H1 (cell line): Measurements from ENCODE around the gene GALNT7. TPM values are rescaled to one million over a fixed set of nuclear protein-coding genes. Genes with fewer than 3 reads are reported as not detected.

Source experiments
- CTCF ChIA-PET: fragments of 300-600 bp; sonication (Branson Sonifier 250); formaldehyde crosslinking; loops from one replicate; lab custom pipeline; 2021; ENCODE audit not compliant: partially characterized antibody; lab: Charles Lee
- POLR2A ChIA-PET: fragments of 300-600 bp; sonication (Branson Sonifier 250); formaldehyde crosslinking; loops from one replicate; lab custom pipeline; 2021; ENCODE audit warnings: inconsistent platforms; ENCODE audit not compliant: partially characterized antibody; lab: Charles Lee
- DNase-seq, 2 experiments: peaks; one replicate each; pipeline versions ENCODE4 v3.0.0 to v3.0.0-alpha.2; 2010 to 2022; ENCODE audit warnings: low spot score in 2 of 2, low read depth in 1 of 2, mixed read lengths in 1 of 2
- FAIRE-seq: peaks from 2 replicates; lab custom pipeline; 2011; peaks lifted over from hg19 to GRCh38; lab: Jason Lieb, UNC
- H2AFZ ChIP-seq: 2 replicates; pipeline ENCODE4 v1.8.1; 2012; ENCODE audit warnings: low read length, inconsistent platforms
- H2AK5ac ChIP-seq: 2 replicates; pipeline ENCODE4 v1.6.1; 2013; ENCODE audit warnings: low read depth, low read length
- H2BK120ac ChIP-seq: replicated peaks from 2 replicates; pipeline ENCODE3; 2013; ENCODE audit warnings: low read depth, low read length, inconsistent platforms
- H2BK12ac ChIP-seq: 2 replicates; pipeline ENCODE4 v1.6.1; 2013; ENCODE audit warnings: low read depth, low read length
- H2BK15ac ChIP-seq: 2 replicates; pipeline ENCODE4 v1.6.1; 2013; ENCODE audit warnings: low read length
- H2BK20ac ChIP-seq: 2 replicates; pipeline ENCODE4 v1.6.1; 2013; ENCODE audit warnings: low read length
- H2BK5ac ChIP-seq: 2 replicates; pipeline ENCODE4 v1.6.1; 2013; ENCODE audit warnings: low read depth, low read length
- H3K14ac ChIP-seq: 2 replicates; pipeline ENCODE4 v1.6.1; 2013; ENCODE audit warnings: inconsistent platforms; ENCODE audit not compliant: insufficient read length
- H3K18ac ChIP-seq: 2 replicates; pipeline ENCODE4 v1.6.1; 2013; ENCODE audit warnings: low read length; ENCODE audit errors: extremely low read depth
- H3K23ac ChIP-seq: 2 replicates; pipeline ENCODE4 v1.6.1; 2013; ENCODE audit warnings: inconsistent platforms; ENCODE audit not compliant: insufficient read length
- H3K23me2 ChIP-seq: 2 replicates; pipeline ENCODE4 v1.6.1; 2013; ENCODE audit warnings: low read depth, low read length
- H3K27ac ChIP-seq: 2 replicates; pipeline ENCODE4 v1.6.1; 2011; ENCODE audit warnings: low read depth, low read length, inconsistent platforms
- H3K27me3 ChIP-seq, 4 experiments: replicated peaks in 1 of 4; 1 replicate in 1 of 4; 2 replicates in 3 of 4; pipeline versions ENCODE4 v1.6.1 to v1.8.1; 2011 to 2013; ENCODE audit warnings: low read length in 3 of 4, mild to moderate bottlenecking in 3 of 4, inconsistent platforms in 2 of 4, mixed read lengths in 2 of 4, moderate library complexity in 1 of 4; ENCODE audit not compliant: control insufficient read depth in 3 of 4, insufficient read depth in 3 of 4; ENCODE audit errors: extremely low read depth in 1 of 4
- H3K36me3 ChIP-seq, 4 experiments: 2 replicates each; pipeline versions ENCODE4 v1.6.1 to v1.8.1; 2011 to 2013; ENCODE audit warnings: mild to moderate bottlenecking in 4 of 4, low read length in 3 of 4, moderate library complexity in 2 of 4, control low read depth in 1 of 4, inconsistent platforms in 1 of 4; ENCODE audit not compliant: insufficient read depth in 4 of 4, control insufficient read depth in 2 of 4
- H3K4ac ChIP-seq: replicated peaks from 2 replicates; pipeline ENCODE3; 2013; ENCODE audit warnings: low read length, low read depth, mixed read lengths, inconsistent platforms; ENCODE audit not compliant: insufficient read length
- H3K4me1 ChIP-seq, 4 experiments: replicated peaks in 1 of 4; 1 replicate in 1 of 4; 2 replicates in 3 of 4; pipeline versions ENCODE4 v1.6.1 to v1.8.1; 2011 to 2013; ENCODE audit warnings: low read length in 3 of 4, inconsistent platforms in 2 of 4, mixed read lengths in 1 of 4; ENCODE audit not compliant: insufficient read depth in 4 of 4, control insufficient read depth in 3 of 4
- H3K4me2 ChIP-seq, 2 experiments: 2 replicates each; pipeline versions ENCODE4 v1.6.1 to v1.8.1; 2011 to 2013; ENCODE audit warnings: low read depth in 2 of 2, low read length in 2 of 2, control low read depth in 1 of 2, inconsistent platforms in 1 of 2, mild to moderate bottlenecking in 1 of 2; ENCODE audit not compliant: insufficient read depth in 1 of 2
- H3K4me3 ChIP-seq, 4 experiments: fragments of 200-600, 300-600 bp in 1 of 4; sonication (generic), shearing (Covaris generic), sonication (Bioruptor Twin) in 1 of 4; 2 replicates each; pipeline versions ENCODE4 v1.5.1 to v1.8.1; 2011 to 2016; ENCODE audit warnings: low read length in 4 of 4, low read depth in 3 of 4, control low read depth in 2 of 4, inconsistent platforms in 2 of 4, mild to moderate bottlenecking in 2 of 4, mixed read lengths in 1 of 4, moderate library complexity in 1 of 4; ENCODE audit not compliant: insufficient read depth in 2 of 4; ENCODE audit errors: extremely low read depth in 1 of 4
- H3K56ac ChIP-seq: replicated peaks from 2 replicates; pipeline ENCODE3; 2013; ENCODE audit warnings: low read depth, mild to moderate bottlenecking, mixed read lengths, low read length, inconsistent platforms; ENCODE audit not compliant: insufficient read length
- H3K79me1 ChIP-seq: 2 replicates; pipeline ENCODE4 v1.6.1; 2013; ENCODE audit warnings: low read depth, low read length, control low read depth
- H3K79me2 ChIP-seq, 2 experiments: 2 replicates each; pipeline versions ENCODE4 v1.6.1 to v1.8.1; 2012 to 2013; ENCODE audit warnings: low read length in 2 of 2, mild to moderate bottlenecking in 2 of 2, inconsistent platforms in 1 of 2; ENCODE audit not compliant: insufficient read depth in 2 of 2, control insufficient read depth in 1 of 2
- H3K9ac ChIP-seq, 4 experiments: replicated peaks in 1 of 4; 1 replicate in 1 of 4; 2 replicates in 3 of 4; pipeline versions ENCODE4 v1.6.1 to v1.8.1; 2011 to 2013; ENCODE audit warnings: low read depth in 3 of 4, low read length in 3 of 4, control low read depth in 2 of 4, mild to moderate bottlenecking in 2 of 4, moderate library complexity in 2 of 4, inconsistent platforms in 1 of 4; ENCODE audit errors: extremely low read depth in 1 of 4
- H3K9me3 ChIP-seq, 2 experiments: 2 replicates each; pipeline versions ENCODE4 v1.6.1 to v1.8.1; 2012 to 2013; ENCODE audit warnings: mild to moderate bottlenecking in 2 of 2, moderate library complexity in 2 of 2, control low read depth in 1 of 2, inconsistent platforms in 1 of 2, low read depth in 1 of 2, low read length in 1 of 2, mixed read lengths in 1 of 2; ENCODE audit not compliant: insufficient read depth in 2 of 2
- H4K20me1 ChIP-seq, 2 experiments: replicated peaks in 1 of 2; 2 replicates each; pipeline versions ENCODE3 to v1.8.1; 2011 to 2013; ENCODE audit warnings: inconsistent platforms in 2 of 2, low read length in 2 of 2, mild to moderate bottlenecking in 1 of 2; ENCODE audit not compliant: insufficient read depth in 2 of 2, control insufficient read depth in 1 of 2
- H4K5ac ChIP-seq: 2 replicates; pipeline ENCODE4 v1.6.1; 2013; ENCODE audit warnings: low read length, low read depth, mixed read lengths, inconsistent platforms; ENCODE audit not compliant: insufficient read length
- H4K8ac ChIP-seq: 2 replicates; pipeline ENCODE4 v1.8.0; 2013; ENCODE audit warnings: mild to moderate bottlenecking, moderate library complexity, low read length, inconsistent platforms; ENCODE audit not compliant: insufficient read depth; ENCODE audit errors: extremely low read depth
- H4K91ac ChIP-seq: replicated peaks from 2 replicates; pipeline ENCODE3; 2013; ENCODE audit warnings: low read length, mixed read lengths, inconsistent platforms; ENCODE audit not compliant: insufficient read length
- SIX5 ChIP-seq: IDR thresholded peaks from 2 replicates; pipeline ENCODE4 v1.6.1; 2011; ENCODE audit warnings: mild to moderate bottlenecking, low read depth, low read length
- WGBS, 2 experiments: shearing (Covaris generic) in 1 of 2; methylation state at CpG; one replicate each; pipeline versions ENCODE4 v1.1.6 to v1.1.7; 2013 to 2015; ENCODE audit warnings: low lambda C conversion rate in 2 of 2, mixed read lengths in 2 of 2, inconsistent platforms in 1 of 2, low coverage in 1 of 2, missing lambda C conversion rate in 1 of 2; ENCODE audit not compliant: insufficient replicate concordance in 2 of 2, insufficient coverage in 1 of 2, insufficient read length in 1 of 2; ENCODE audit errors: extremely low coverage in 1 of 2, missing lambda C conversion rate in 1 of 2; 5-methylcytosine and 5-hydroxymethylcytosine counted together
- polyA plus RNA-seq, 7 experiments: library from polyadenylated mRNA; depleted of rRNA in 3 of 7; stranded (reverse) in 5 of 7; unstranded in 2 of 7; fragments of >200 nt in 5 of 7; fragments of 200-250 nt in 2 of 7; gene quantifications; 1 replicate in 5 of 7; 2 replicates in 1 of 7; 4 replicates in 1 of 7; pipeline versions ENCODE4 v1.2.1 to v1.2.3, GENCODE V29; 2011 to 2013; ENCODE audit warnings: missing spikeins in 2 of 7, mixed read lengths in 2 of 7
- total RNA-seq: library from RNA; stranded (reverse); fragmentation: NEBNext Ultra II Directional; extraction: Animal tissue kit (Norgen Biotek cat#: 25700); gene quantifications from 2 replicates; pipeline ENCODE4 v1.2.1, GENCODE V29; 2021

The GALNT7 gene
- total and polyA plus RNA-seq, 2 of the 8 experiments (the other 6 are each of a cell fraction or from before 2014, with no cell fraction given): 22.4 to 85.5 TPM

DNA sequence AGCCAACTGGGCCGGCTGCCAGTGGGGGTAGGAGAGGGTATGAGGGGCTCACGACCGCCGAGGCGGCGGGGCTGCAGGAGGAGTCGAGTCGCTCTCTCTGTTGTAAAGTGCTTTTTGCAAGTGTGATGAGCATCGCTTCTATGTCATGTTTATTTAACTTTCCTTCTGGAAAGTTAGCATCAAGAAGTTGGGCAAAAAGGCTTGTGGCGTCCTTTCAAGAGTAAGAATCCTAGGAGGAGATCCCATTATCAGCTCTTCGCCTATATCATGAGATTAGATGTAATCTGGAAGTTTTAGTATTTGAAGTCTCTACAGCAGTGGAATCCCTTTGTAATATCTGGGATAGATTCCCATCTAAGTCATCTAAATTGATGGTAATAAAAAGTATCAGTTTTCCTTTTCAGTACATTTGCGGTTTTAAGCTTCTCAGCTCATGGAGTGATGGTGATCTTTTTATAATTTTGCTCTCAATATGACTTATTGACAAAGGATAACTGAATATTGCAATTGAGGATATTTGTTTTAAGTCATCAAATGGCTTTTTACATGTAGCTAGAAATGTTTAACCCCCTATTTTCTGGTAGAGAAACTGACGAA lies 1.7 kb downstream of the GALNT7 start:
- Histone ChIP-seq H2BK5ac (no peak overlapping the region), H4K20me1 (peaks cover 3 to 8% of the 10 kb centered on the region in 2 experiments), H2BK15ac (no peak overlapping the region), H3K4ac (no peak overlapping the region), H3K4me2 (peak overlapping the region; percentile 88), H3K36me3 (no peaks in the 10 kb centered on the region; a peak in 1 of 8 replicates), H3K9ac (peak overlapping the region in 3 of 4 experiments; percentile 30 to 74 (median 73); a peak in 6 of 7 replicates), H3K4me3 (peak overlapping the region; percentile 82 to 93 (median 86)), H3K23ac (no peak overlapping the region), H4K5ac (no peak overlapping the region), H4K91ac (no peak overlapping the region), H2BK12ac (no peak overlapping the region), H3K9me3 (no peaks in the 10 kb centered on the region), H3K27ac (0 out of 2 replicates have a peak overlapping the region, but pooled peaks have one; percentile 75), H3K18ac (no peak overlapping the region), H3K4me1 (peaks cover 12 to 35% (median 23%) of the 10 kb centered on the region in 4 experiments), H2BK120ac (no peak overlapping the region), H2BK20ac (no peak overlapping the region), H3K27me3 (no peaks in the 10 kb centered on the region), H3K79me1 (no peaks in the 10 kb centered on the region; the same call in 1 of the 2 replicates), H3K56ac (no peak overlapping the region), H3K23me2 (peaks cover 3% of the 10 kb centered on the region; the same call in 1 of the 2 replicates), H2AFZ (no peak overlapping the region), H3K14ac (no peak overlapping the region), H3K79me2 (peaks cover 24 to 62% of the 10 kb centered on the region in 2 experiments), H2AK5ac (no peak overlapping the region), H4K8ac (peak overlapping the region; percentile 66; the same call in 1 of the 2 replicates)
- WGBS, 2 experiments: 9% methylated on average over 13 of the region's 13 CpGs; no CpG with 5 or more reads in 1 of the 2 experiments
- ChIA-PET CTCF (interaction anchor here (0.6 to 3.2 kb wide), 20 partner anchors 15 to 246 kb away, joined by 3 to 21 read pairs (median 4); no protein-coding TSS in a partner anchor), POLR2A (interaction anchor here (1.6 to 2.9 kb wide), 2 partner anchors 87 to 163 kb away, joined by 3 to 9 read pairs; partner anchors contain the start of gene HMGB2)
- DNase-seq: no peak
- TF ChIP-seq SIX5: no peak
- no peak for FAIRE-seq
